Right lobe of liver (tissue), 6 donors: ENCODE data around the gene KCNC3. TPM values are rescaled to one million over a fixed set of nuclear protein-coding genes. Genes with fewer than 3 reads are reported as not detected.
A peak's percentile ranks its signal among the peaks of the same experiment; 100 is the strongest.
"Not testable (repeated sequence)": the region's sequence is repeated elsewhere in the genome, so short reads cannot be mapped to it uniquely, and the experiment has no call there.

ENCODE experiments used
- ATAC-seq, 4 donors: fragments of 200-7000 bp; cut with Tn5 transposase; one replicate each; pipeline ENCODE4 v1.9.1; 2020; ENCODE audit warnings: mild to moderate bottlenecking in 4 of 4, moderate library complexity in 4 of 4
- DNase-seq, 3 donors: peaks; one replicate each; pipeline ENCODE4 v3.0.0-alpha.2; 2020
- H3K27ac ChIP-seq, 3 donors: fragments of 200-600 bp; one replicate each; pipeline ENCODE4 v1.8.0; 2022
- H3K27me3 ChIP-seq, 2 donors: fragments of 200-600 bp; one replicate each; pipeline ENCODE4 v1.8.0; 2022
- H3K36me3 ChIP-seq, 4 donors: fragments of 200-600 bp; sonication (generic) in 1 of 4; one replicate each; pipeline versions ENCODE4 v1.5.1 to v1.8.0; 2017 to 2022; ENCODE audit warnings: control low read depth in 1 of 4
- H3K4me1 ChIP-seq, 4 donors: fragments of 200-600 bp; sonication (generic) in 1 of 4; one replicate each; pipeline versions ENCODE4 v1.5.1 to v1.8.0; 2017 to 2022; ENCODE audit warnings: control low read depth in 1 of 4
- H3K4me3 ChIP-seq, 3 donors: fragments of 200-600 bp; one replicate each; pipeline ENCODE4 v1.8.0; 2022
- H3K9me3 ChIP-seq, 4 donors: fragments of 200-600 bp; sonication (generic) in 1 of 4; one replicate each; pipeline versions ENCODE4 v1.5.1 to v1.8.0; 2017 to 2022; ENCODE audit warnings: control low read depth in 1 of 4
- POLR2A ChIP-seq: fragments of 450-650 bp; IDR thresholded peaks from one replicate; pipeline ENCODE4 v1.6.1; 2017; ENCODE audit warnings: antibody characterized with exemption, mild to moderate bottlenecking
- WGBS: methylation state at CpG from one replicate; pipeline ENCODE4 v1.1.6; 2018; ENCODE audit warnings: low coverage, low lambda C conversion rate; ENCODE audit not compliant: insufficient coverage; ENCODE audit errors: missing lambda C conversion rate; 5-methylcytosine and 5-hydroxymethylcytosine counted together
- intact Hi-C, 2 donors: fragments of 100-400 bp; cut with DNase I; formaldehyde crosslinking; loops; one replicate each; pipeline versions ENCODE4 v1.11.2 to v1.14.1; 2022
- total RNA-seq, 6 experiments: library from RNA; depleted of rRNA in 2 of 6; stranded (reverse); fragments of >200 nt in 2 of 6; fragmentation: NEBNext Ultra II Directional in 3 of 6; extraction: Animal tissue kit (Norgen Biotek cat#: 25700) in 3 of 6; gene quantifications; one replicate each; pipeline versions ENCODE4 v1.1.0 to v1.2.4, GENCODE V29; 2016 to 2023
- TF ChIP-seq, protein P1 (sequence below), 4 donors: fragments of 200-600 bp in 3 of 4; fragments of 450-650 bp in 1 of 4; IDR thresholded peaks; one replicate each; pipeline versions ENCODE4 v1.5.1 to v1.8.0; 2016 to 2022; ENCODE audit warnings: antibody characterized with exemption in 4 of 4, mild to moderate bottlenecking in 2 of 4
- donor health status: DM: no; HTN: yes; CAD: no.
- donor health status: DM: no; HTN: no; CAD: no.
- donor health status: DM: no; HTN: no; CAD: no.
- donor health status: DM: no; HTN: yes; CAD: no.
- donor health status: DM: no; HTN: yes; CAD: no.

The KCNC3 gene
- total RNA-seq, 6 experiments from 2014 or later: 0.92 to 3.0 (median 2.3) TPM

- DNase-seq (peak in 1 of 3 donors; percentile 35), ATAC-seq (no peak)
- H3K36me3 ChIP-seq: no peaks in the 10 kb centered on the region
- peak overlapping the region in 1 of 3 donors; percentile 68 for H3K27ac ChIP-seq
- TF ChIP-seq, protein P1, sequence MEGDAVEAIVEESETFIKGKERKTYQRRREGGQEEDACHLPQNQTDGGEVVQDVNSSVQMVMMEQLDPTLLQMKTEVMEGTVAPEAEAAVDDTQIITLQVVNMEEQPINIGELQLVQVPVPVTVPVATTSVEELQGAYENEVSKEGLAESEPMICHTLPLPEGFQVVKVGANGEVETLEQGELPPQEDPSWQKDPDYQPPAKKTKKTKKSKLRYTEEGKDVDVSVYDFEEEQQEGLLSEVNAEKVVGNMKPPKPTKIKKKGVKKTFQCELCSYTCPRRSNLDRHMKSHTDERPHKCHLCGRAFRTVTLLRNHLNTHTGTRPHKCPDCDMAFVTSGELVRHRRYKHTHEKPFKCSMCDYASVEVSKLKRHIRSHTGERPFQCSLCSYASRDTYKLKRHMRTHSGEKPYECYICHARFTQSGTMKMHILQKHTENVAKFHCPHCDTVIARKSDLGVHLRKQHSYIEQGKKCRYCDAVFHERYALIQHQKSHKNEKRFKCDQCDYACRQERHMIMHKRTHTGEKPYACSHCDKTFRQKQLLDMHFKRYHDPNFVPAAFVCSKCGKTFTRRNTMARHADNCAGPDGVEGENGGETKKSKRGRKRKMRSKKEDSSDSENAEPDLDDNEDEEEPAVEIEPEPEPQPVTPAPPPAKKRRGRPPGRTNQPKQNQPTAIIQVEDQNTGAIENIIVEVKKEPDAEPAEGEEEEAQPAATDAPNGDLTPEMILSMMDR (IDR thresholded peaks at IDR 0.05): no peak
- no peak for TF ChIP-seq POLR2A
- peak overlapping the region; percentile 32 to 65 (median 55) for H3K4me3 ChIP-seq
- intact Hi-C loops: no loop called here
- H3K4me1 ChIP-seq: peaks cover 0 to 23% (median 1%) of the 10 kb centered on the region in 4 donors
- H3K9me3 ChIP-seq: no peaks in the 10 kb centered on the region
- H3K27me3 ChIP-seq: no peaks in the 10 kb centered on the region
- WGBS: 30% methylated on average over 14 of the region's 20 CpGs
Measured at GRCh38 chr19:50332244-50333038, 3.3 kb upstream of the KCNC3 start.

GRCh38 chr19:50331994-50332243 is 2.7 kb upstream of the KCNC3 start:
- DNase-seq (peak in 1 of 3 donors; percentile 41), ATAC-seq (no peak)
- H3K27me3 ChIP-seq: no peaks in the 10 kb centered on the region
- TF ChIP-seq POLR2A: no peak
- TF ChIP-seq, protein P1 (IDR thresholded peaks at IDR 0.05): no peak
- H3K36me3 ChIP-seq: no peaks in the 10 kb centered on the region
- H3K27ac ChIP-seq: no peak overlapping the region
- intact Hi-C loops: no loop called here
- no peaks in the 10 kb centered on the region for H3K9me3 ChIP-seq
- no peak overlapping the region for H3K4me3 ChIP-seq
- peaks cover 0 to 23% (median 1%) of the 10 kb centered on the region in 4 donors for H3K4me1 ChIP-seq
- 36% methylated on average over 2 of the region's 2 CpGs for WGBS

DNA sequence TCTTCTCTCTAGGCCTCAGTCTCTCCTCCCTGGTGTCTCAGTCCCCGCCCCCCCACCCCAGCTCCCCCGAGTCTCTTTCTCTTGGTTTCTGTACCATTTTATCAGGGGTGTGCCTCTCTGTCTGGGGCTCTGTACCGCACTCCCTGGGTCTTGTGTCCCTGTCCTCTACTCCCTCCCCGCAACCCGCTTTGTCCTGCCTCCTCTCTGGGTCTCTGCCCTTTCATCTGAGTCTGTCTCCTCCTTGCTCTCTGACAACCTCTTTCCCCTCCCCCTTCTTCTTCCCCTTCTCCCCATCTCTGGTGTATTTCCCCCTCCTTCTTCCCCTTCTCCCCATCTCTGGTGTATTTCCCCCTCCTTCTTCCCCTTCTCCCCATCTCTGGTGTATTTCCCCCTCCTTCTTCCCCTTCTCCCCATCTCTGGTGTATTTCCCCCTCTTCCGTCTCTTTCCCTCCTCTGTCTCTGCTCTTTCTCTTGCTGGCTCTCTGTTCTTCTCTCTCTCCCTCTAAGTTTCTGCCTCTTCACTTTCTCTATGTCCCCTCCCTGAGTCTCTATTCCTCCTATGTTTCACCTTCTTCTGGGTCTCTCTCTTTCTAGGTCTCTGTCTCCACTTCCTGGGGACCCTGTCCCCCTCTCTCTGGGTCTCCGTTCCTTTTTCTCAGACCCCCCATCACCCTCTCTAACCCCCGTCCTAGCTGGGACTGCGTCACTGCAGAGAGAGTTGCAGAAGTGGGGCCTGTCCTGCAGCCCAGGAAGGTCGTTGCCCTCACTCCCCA is 2.2 kb upstream of the KCNC3 start:
- Histone ChIP-seq H3K4me3 (peak overlapping the region; percentile 34 to 48 (median 38)), H3K36me3 (no peaks in the 10 kb centered on the region), H3K27me3 (no peaks in the 10 kb centered on the region), H3K4me1 (peaks cover 0 to 23% (median 2%) of the 10 kb centered on the region in 4 donors), H3K27ac (no peak overlapping the region), H3K9me3 (no peaks in the 10 kb centered on the region)
- DNase-seq (peak in 1 of 3 donors; percentile 38), ATAC-seq (no peak)
- no peak for TF ChIP-seq POLR2A
- TF ChIP-seq, protein P1 (IDR thresholded peaks at IDR 0.05): no peak
- intact Hi-C loops: no loop called here
- 22% methylated on average over 10 of the region's 10 CpGs for WGBS

DNA sequence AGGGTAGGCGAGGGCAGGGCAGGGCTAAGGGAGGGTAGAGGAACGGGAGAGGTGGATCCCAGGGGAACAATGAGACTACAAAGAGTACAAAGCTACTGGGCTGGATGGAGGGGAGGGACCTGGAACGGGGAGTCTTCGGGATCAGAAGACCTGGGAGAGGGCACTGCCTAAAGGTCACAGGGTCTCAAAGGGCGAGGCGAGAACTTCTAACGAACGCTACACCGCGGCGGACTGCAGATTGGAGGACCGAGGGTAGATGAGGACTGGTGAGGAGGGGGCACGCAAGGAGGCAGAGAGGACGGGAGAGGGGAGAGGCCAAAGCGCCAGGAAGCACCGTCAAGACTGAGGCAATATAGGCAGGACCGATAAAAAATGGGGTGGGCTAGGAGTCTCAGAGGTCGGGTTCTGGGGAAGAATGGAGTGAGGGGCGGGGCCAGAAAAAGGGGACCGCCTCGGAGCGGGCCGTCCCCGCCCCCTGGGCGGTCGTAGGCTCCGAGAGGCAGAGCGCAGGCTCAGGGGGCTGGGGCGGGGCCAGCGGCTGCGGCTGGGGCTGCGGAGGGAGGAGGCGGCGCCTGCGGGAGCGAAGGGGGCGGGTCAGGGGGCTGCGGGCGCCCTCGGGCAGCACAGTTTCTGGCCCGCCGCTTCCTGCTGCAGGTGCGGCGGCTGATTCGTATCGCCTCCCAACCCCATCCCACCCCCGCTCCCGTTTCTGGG is 1.3 kb upstream of the KCNC3 start:
- H3K4me3 ChIP-seq: peak overlapping the region; percentile 34 to 48 (median 38)
- H3K27me3 ChIP-seq: no peaks in the 10 kb centered on the region
- DNase-seq (peak; percentile 89 to 93 (median 91)), ATAC-seq (peak; percentile 47 to 57 (median 54))
- WGBS: 7% methylated on average over 27 of the region's 48 CpGs
- H3K9me3 ChIP-seq: no peaks in the 10 kb centered on the region
- no peaks in the 10 kb centered on the region for H3K36me3 ChIP-seq
- H3K4me1 ChIP-seq: peaks cover 0 to 29% (median 6%) of the 10 kb centered on the region in 4 donors
- intact Hi-C loops: no loop called here
- no peak for TF ChIP-seq POLR2A
- TF ChIP-seq, protein P1 (IDR thresholded peaks at IDR 0.05): no peak
- no peak overlapping the region for H3K27ac ChIP-seq

- 19% methylated on average over 18 of the region's 18 CpGs for WGBS
- H3K9me3 ChIP-seq, intact Hi-C loops, ATAC-seq, H3K36me3 ChIP-seq, H3K27me3 ChIP-seq: not testable (repeated sequence)
- Histone ChIP-seq H3K4me1 (peaks cover 0 to 29% (median 8%) of the 10 kb centered on the region in 4 donors), H3K4me3 (peak overlapping the region in 1 of 3 donors; percentile 9), H3K27ac (peak overlapping the region in 1 of 3 donors; percentile 37)
- peak in 1 of 3 donors; percentile 58 for DNase-seq
Measured at GRCh38 chr19:50329926-50330294, 733 bp upstream of the KCNC3 start.
